Measurements from ENCODE around the gene SMAD6. TPM values are rescaled to one million over a fixed set of nuclear protein-coding genes. Genes with fewer than 3 reads are reported as not detected.
A peak's percentile ranks its signal among the peaks of the same experiment; 100 is the strongest.

The SMAD6 gene
- total and polyA plus RNA-seq, 9 of the 15 experiments (the other 6 are each of a cell fraction or from before 2014, with no cell fraction given): 0.10 to 15.5 (median 3.7) TPM

DNA sequence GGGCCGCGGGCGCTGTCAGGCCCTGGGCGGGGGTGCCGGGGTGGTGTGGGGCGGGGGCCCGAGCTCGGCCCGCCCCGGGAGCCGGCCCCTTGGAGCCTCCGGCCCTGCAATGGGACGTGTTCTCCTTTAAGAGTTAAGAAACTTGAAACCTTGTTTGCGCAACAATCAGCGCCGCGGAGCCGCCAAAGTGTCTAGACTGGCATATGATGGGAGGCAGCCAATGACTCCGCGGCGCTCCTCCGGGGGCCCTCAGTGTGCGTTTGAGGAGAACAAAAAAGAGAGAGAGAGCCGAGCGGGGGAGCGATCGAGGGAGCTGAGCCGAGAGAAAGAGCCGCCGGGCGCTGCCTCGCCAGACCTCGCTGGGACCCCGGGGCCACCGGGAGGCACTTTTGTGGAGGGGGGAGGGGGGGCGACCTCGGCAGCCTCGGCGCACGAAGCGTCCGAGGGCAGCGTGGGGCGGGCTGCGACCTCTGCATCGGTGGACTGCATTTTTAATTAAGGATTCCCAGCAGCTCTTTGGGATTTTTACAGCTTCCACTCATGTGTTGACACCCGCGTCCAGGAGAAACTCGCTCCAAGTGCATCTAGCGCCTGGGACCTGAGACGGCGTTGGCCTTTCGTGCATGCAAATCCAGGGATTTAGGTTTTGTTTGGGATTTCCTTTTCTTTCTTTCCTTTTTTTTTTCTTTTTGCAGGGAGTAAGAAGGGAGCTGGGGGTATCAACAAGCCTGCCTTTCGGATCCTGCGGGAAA, at the start of gene SMAD6 (continued):
- peak; percentile 58 for TF ChIP-seq RBM22 (IDR thresholded peaks at IDR 0.05; ENCODE audit: low read depth, low read length, poor library complexity, severe bottlenecking)
- TF ChIP-seq CBFA2T3 (IDR thresholded peaks at IDR 0.05): 0 out of 2 replicates have a peak, but pooled peaks have one; percentile 4
- TF ChIP-seq, protein P1, sequence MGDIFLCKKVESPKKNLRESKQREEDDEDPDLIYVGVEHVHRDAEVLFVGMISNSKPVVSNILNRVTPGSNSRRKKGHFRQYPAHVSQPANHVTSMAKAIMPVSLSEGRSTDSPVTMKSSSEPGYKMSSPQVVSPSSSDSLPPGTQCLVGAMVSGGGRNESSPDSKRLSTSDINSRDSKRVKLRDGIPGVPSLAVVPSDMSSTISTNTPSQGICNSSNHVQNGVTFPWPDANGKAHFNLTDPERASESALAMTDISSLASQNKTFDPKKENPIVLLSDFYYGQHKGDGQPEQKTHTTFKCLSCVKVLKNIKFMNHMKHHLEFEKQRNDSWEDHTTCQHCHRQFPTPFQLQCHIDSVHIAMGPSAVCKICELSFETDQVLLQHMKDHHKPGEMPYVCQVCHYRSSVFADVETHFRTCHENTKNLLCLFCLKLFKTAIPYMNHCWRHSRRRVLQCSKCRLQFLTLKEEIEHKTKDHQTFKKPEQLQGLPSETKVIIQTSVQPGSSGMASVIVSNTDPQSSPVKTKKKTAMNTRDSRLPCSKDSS (IDR thresholded peaks at IDR 0.05; ENCODE audit: low read depth, partially characterized antibody): no peak
- no peak for TF ChIP-seq ZNF311 (CRISPR knock-in tag; IDR thresholded peaks at IDR 0.05)
- TF ChIP-seq ZNF444 (CRISPR knock-in tag; IDR thresholded peaks at IDR 0.05): no peak
- no peak for TF ChIP-seq HEY1 (CRISPR knock-in tag; IDR thresholded peaks at IDR 0.05; ENCODE audit: borderline replicate concordance)
- TF ChIP-seq TAF1 (IDR thresholded peaks at IDR 0.05; ENCODE audit: control insufficient read depth, extremely low read depth, insufficient read depth, low read length, severe bottlenecking): peak; percentile 14
- TF ChIP-seq SP2 (IDR thresholded peaks at IDR 0.05; ENCODE audit: extremely low read depth, low read depth, low read length, poor library complexity, severe bottlenecking): no peak
- no peak for TF ChIP-seq FOXP1 (CRISPR knock-in tag; IDR thresholded peaks at IDR 0.05)
- no peak for TF ChIP-seq SAFB (IDR thresholded peaks at IDR 0.05; ENCODE audit: borderline replicate concordance, low read depth, low read length)
- no peak for TF ChIP-seq ZNF347 (CRISPR knock-in tag; IDR thresholded peaks at IDR 0.05; ENCODE audit: low read depth)
- TF ChIP-seq MAZ (CRISPR knock-in tag; conservative IDR thresholded peaks at IDR 0.05 in 1 of 2, IDR thresholded peaks at IDR 0.05 in 1 of 2): peak in 1 of 2 experiments; percentile 86; a peak in 3 of 4 replicates
- no peak for TF ChIP-seq NR2C1 (IDR thresholded peaks at IDR 0.05)
- TF ChIP-seq NR2C1 (tag; IDR thresholded peaks at IDR 0.05): no peak
- TF ChIP-seq, protein P2, sequence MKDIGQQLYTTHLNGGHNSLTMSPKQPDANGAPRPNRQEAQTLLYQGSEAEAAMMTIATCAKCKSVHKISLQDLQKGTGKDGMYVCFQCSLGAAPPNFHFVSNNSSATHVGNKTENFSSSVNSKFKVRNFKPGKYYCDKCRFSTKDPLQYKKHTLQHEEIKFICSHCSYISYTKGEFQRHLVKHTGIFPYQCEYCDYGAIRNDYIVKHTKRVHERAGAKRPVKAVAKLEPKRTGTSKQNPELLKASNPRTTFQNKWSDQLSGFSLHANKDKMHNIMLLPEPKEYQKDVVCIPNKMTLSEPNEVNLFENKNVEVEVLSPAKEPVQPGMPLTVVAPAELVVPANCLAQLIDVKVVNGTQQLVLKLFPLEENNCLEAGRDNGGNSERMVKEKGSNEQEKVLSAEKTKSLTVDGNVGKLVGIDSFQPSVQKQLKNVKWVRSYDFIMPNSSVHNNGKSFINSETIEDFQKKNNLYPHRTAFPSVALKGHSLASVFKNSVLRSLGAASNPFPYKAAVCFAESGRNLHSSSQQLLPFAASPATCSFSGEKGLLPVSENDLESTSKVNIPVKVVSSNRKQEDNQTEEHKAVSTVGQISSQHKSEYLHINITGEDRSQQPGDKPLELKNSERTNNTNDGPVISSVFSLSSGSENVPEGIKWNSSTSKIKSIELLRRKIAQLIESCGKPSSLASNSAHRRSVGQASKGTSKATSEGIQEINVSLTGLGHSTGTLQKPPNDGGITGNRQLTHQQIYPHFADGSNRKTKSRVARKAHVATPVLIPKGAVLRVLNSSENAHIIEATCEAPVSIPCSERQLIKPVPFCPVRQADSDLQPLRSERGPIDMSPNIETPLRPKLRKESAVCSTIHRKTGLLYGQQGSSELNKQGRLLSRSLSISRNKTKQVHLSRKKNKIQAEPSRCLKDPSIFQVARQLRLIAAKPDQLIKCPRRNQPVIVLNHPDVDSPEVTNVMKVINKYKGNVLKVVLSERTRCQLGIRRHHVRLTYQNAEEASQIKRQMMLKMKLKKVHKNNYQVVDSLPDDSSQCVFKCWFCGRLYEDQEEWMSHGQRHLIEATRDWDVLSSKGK (CRISPR knock-in tag; IDR thresholded peaks at IDR 0.05): no peak
- no peak for TF ChIP-seq KHSRP (IDR thresholded peaks at IDR 0.05)
- TF ChIP-seq NONO (IDR thresholded peaks at IDR 0.05; ENCODE audit: low read depth in 2 of 2, low read length in 1 of 2): no peak
- TF ChIP-seq EGR1 (conservative IDR thresholded peaks at IDR 0.05): peak; percentile 28
- peak; percentile 74 for TF ChIP-seq EP300 (IDR thresholded peaks at IDR 0.05; ENCODE audit: low read length)
- TF ChIP-seq SLC30A9 (CRISPR knock-in tag; IDR thresholded peaks at IDR 0.05): no peak

All from K562 (cell line).